Epithelial cell of esophagus (primary cell): ENCODE measurements around the gene HEMGN.

Source experiments
- DNase-seq: peaks from one replicate; pipeline ENCODE4 v3.0.0; 2010; ENCODE audit warnings: low read depth
- H3K4me3 ChIP-seq: 2 replicates; pipeline ENCODE4 v1.5.1; 2011; ENCODE audit warnings: mild to moderate bottlenecking, low read length, control low read depth
- CTCF ChIP-seq: IDR thresholded peaks from 2 replicates; pipeline ENCODE4 v1.5.1; 2011; ENCODE audit warnings: low read depth, mild to moderate bottlenecking, low read length, control low read depth, inconsistent platforms; ENCODE audit not compliant: insufficient read depth; ENCODE audit errors: missing control alignments

Gene HEMGN

GRCh38 chr9:97905228-97905627 is 32.7 kb downstream of the HEMGN start:
- no peak overlapping the region for H3K4me3 ChIP-seq
- DNase-seq, result no peak
- no peak for TF ChIP-seq CTCF

- DNase-seq, result no peak
- H3K4me3 ChIP-seq, result no peak overlapping the region
- no peak for TF ChIP-seq CTCF
These were observed 33.2 kb downstream of the HEMGN start for GRCh38 chr9:97904725-97905124.

GRCh38 chr9:97903177-97903576 is 34.8 kb downstream of the HEMGN start:
- TF ChIP-seq CTCF, result no peak
- H3K4me3 ChIP-seq, result no peak overlapping the region
- DNase-seq, result peak; percentile 34

- peak; percentile 65 for DNase-seq
- peak; percentile 81 for TF ChIP-seq CTCF
- no peak overlapping the region for H3K4me3 ChIP-seq
These were observed 37.0 kb downstream of the HEMGN start for GRCh38 chr9:97900738-97901565.

GRCh38 chr9:97900103-97900737 is 37.8 kb downstream of the HEMGN start:
- no peak overlapping the region for H3K4me3 ChIP-seq
- no peak for TF ChIP-seq CTCF
- no peak for DNase-seq

- peak; percentile 67 for DNase-seq
- peak; percentile 53 for TF ChIP-seq CTCF
- no peak overlapping the region for H3K4me3 ChIP-seq
These were observed 42.2 kb downstream of the HEMGN start for GRCh38 chr9:97895695-97896332.

GRCh38 chr9:97895211-97895610 is 42.8 kb downstream of the HEMGN start:
- no peak overlapping the region for H3K4me3 ChIP-seq
- TF ChIP-seq CTCF, result no peak
- no peak for DNase-seq
